HepG2 (cell line): ENCODE data around the gene IGF1. TPM values are rescaled to one million over a fixed set of nuclear protein-coding genes. Genes with fewer than 3 reads are reported as not detected.

ENCODE experiments used
- ATAC-seq: fragments of 200-7000 bp; cut with Tn5 transposase; 3 replicates; pipeline ENCODE4 v1.9.1; 2020; ENCODE audit warnings: mild to moderate bottlenecking, moderate library complexity
- BruUV-seq: library from RNA; stranded (reverse); fragments of 400-500 nt; replicated peaks from 2 replicates; lab custom pipeline; 2021; lab: Mats Ljungman, UMichigan
- CTCF ChIA-PET: fragments of 300-600 bp; formaldehyde crosslinking; extraction: SDS; loops from one replicate; lab custom pipeline; 2021; ENCODE audit warnings: low total read pairs, inconsistent platforms, low intra/inter-chr PET ratio; lab: Yijun Ruan, JAX
- POLR2A ChIA-PET: fragments of 350-600 bp; sonication (Branson Sonifier 250); formaldehyde crosslinking; loops from one replicate; lab custom pipeline; 2020; ENCODE audit warnings: antibody characterized with exemption, inconsistent platforms; lab: Yijun Ruan, JAX
- DNase-seq: peaks from one replicate; pipeline ENCODE4 v3.0.0-alpha.2; 2015; ENCODE audit warnings: low spot score
- FAIRE-seq: peaks from 3 replicates; lab custom pipeline; 2011; peaks lifted over from hg19 to GRCh38; lab: Jason Lieb, UNC
- H2AFZ ChIP-seq: one replicate; pipeline ENCODE4 v1.6.1; 2011; ENCODE audit warnings: low read length, inconsistent platforms
- H3K27ac ChIP-seq: fragments of 300-600 bp; 3 replicates; pipeline ENCODE4 v1.8.0; 2011; ENCODE audit warnings: mixed run types, mild to moderate bottlenecking, mixed read lengths, low read length, inconsistent platforms; ENCODE audit not compliant: insufficient read depth; ENCODE audit errors: extremely low read length
- H3K27me3 ChIP-seq, 2 experiments: fragments of 200-600 bp in 1 of 2; 2 replicates in 1 of 2; 3 replicates in 1 of 2; pipeline versions ENCODE4 v1.6.0 to v1.8.0; 2011; ENCODE audit warnings: low read length in 2 of 2, mild to moderate bottlenecking in 2 of 2, moderate library complexity in 2 of 2, inconsistent platforms in 1 of 2; ENCODE audit not compliant: insufficient read depth in 2 of 2, control insufficient read depth in 1 of 2
- H3K36me3 ChIP-seq, 2 experiments: fragments of 200-600 bp in 1 of 2; replicated peaks in 1 of 2; 2 replicates in 1 of 2; 3 replicates in 1 of 2; pipeline versions ENCODE4 v1.5.1 to v1.8.0; 2011; ENCODE audit warnings: low read length in 2 of 2, inconsistent platforms in 1 of 2; ENCODE audit not compliant: insufficient read depth in 2 of 2, control insufficient read depth in 1 of 2
- H3K4me1 ChIP-seq: 2 replicates; pipeline ENCODE4 v1.5.1; 2012; ENCODE audit warnings: low read length, inconsistent platforms; ENCODE audit not compliant: insufficient read depth
- H3K4me2 ChIP-seq: 2 replicates; pipeline ENCODE4 v1.6.0; 2011; ENCODE audit warnings: low read depth, low read length, inconsistent platforms
- H3K4me3 ChIP-seq, 3 experiments: fragments of 200-600 bp in 1 of 3; sonication (generic), shearing (Covaris generic) in 1 of 3; replicated peaks in 1 of 3; 2 replicates each; pipeline ENCODE4 v1.5.1; 2011 to 2016; ENCODE audit warnings: low read length in 3 of 3, inconsistent platforms in 2 of 3, low read depth in 2 of 3, mild to moderate bottlenecking in 2 of 3, control low read depth in 1 of 3, mixed read lengths in 1 of 3; ENCODE audit not compliant: insufficient read depth in 1 of 3
- H3K79me2 ChIP-seq: one replicate; pipeline ENCODE4 v1.6.1; 2011; ENCODE audit warnings: low read length, inconsistent platforms; ENCODE audit not compliant: insufficient read depth
- H3K9ac ChIP-seq: 2 replicates; pipeline ENCODE4 v1.6.0; 2011; ENCODE audit warnings: mild to moderate bottlenecking, low read depth, low read length, inconsistent platforms; ENCODE audit not compliant: insufficient read depth
- H3K9me3 ChIP-seq: 2 replicates; pipeline ENCODE4 v1.5.1; 2012; ENCODE audit warnings: mild to moderate bottlenecking, low read length
- H4K20me1 ChIP-seq: 2 replicates; pipeline ENCODE4 v1.6.0; 2011; ENCODE audit warnings: inconsistent platforms, mild to moderate bottlenecking, low read length, moderate library complexity; ENCODE audit not compliant: insufficient read depth
- AGO2 ChIP-seq: fragments of 200-400 bp; formaldehyde crosslinking; optimal IDR thresholded peaks from 2 replicates; pipeline ENCODE3; 2017; ENCODE audit warnings: mild to moderate bottlenecking, low read depth, low read length, moderate library complexity
- ATF7 ChIP-seq, 2 experiments: fragments of 450-650 bp in 1 of 2; sonication (generic) in 1 of 2; formaldehyde crosslinking in 1 of 2; IDR thresholded peaks; 2 replicates each; pipeline versions ENCODE4 v1.4.0 to v1.6.1; 2016 to 2020; ENCODE audit warnings: antibody characterized with exemption in 1 of 2, mild to moderate bottlenecking in 1 of 2, missing genetic modification reagents in 1 of 2
- ELF4 ChIP-seq: sonication (generic); formaldehyde crosslinking; IDR thresholded peaks from 2 replicates; pipeline ENCODE4 v1.5.0; 2020; ENCODE audit warnings: missing genetic modification reagents, mild to moderate bottlenecking, moderate library complexity, borderline replicate concordance
- FOXP4 ChIP-seq: sonication (generic); formaldehyde crosslinking; IDR thresholded peaks from 2 replicates; pipeline ENCODE4 v1.4.0; 2020; ENCODE audit warnings: missing genetic modification reagents
- GTF2F1 ChIP-seq: fragments of 150-350 bp; IDR thresholded peaks from 2 replicates; pipeline ENCODE4 v1.6.1; 2014; ENCODE audit warnings: low read length
- HCFC1 ChIP-seq: fragments of 150-350 bp; IDR thresholded peaks from 2 replicates; pipeline ENCODE4 v1.6.1; 2014; ENCODE audit warnings: low read depth, low read length
- KDM5A ChIP-seq: fragments of 200-600 bp; sonication (generic); IDR thresholded peaks from 2 replicates; pipeline ENCODE4 v1.7.0; 2018; ENCODE audit warnings: antibody characterized with exemption, mild to moderate bottlenecking, low read length, borderline replicate concordance
- MED8 ChIP-seq: sonication (generic); formaldehyde crosslinking; IDR thresholded peaks from 2 replicates; pipeline ENCODE4 v1.8.1; 2023; ENCODE audit warnings: mild to moderate bottlenecking, missing genetic modification reagents; ENCODE audit not compliant: insufficient replicate concordance
- RXRB ChIP-seq: IDR thresholded peaks from 2 replicates; pipeline ENCODE4 v1.6.1; 2016; ENCODE audit warnings: borderline replicate concordance, missing genetic modification reagents, missing compliant biosample characterization
- ZNF207 ChIP-seq: fragments of 450-650 bp; IDR thresholded peaks from 2 replicates; pipeline ENCODE4 v1.6.1; 2016; ENCODE audit warnings: antibody characterized with exemption, borderline replicate concordance
- ZNF34 ChIP-seq: sonication (generic); formaldehyde crosslinking; IDR thresholded peaks from 2 replicates; pipeline ENCODE4 v1.4.0; 2020; ENCODE audit warnings: mild to moderate bottlenecking, missing genetic modification reagents, borderline replicate concordance
- ZNF431 ChIP-seq: sonication (generic); formaldehyde crosslinking; IDR thresholded peaks from 2 replicates; pipeline ENCODE4 v1.9.0; 2022; ENCODE audit warnings: missing genetic modification reagents, low read depth, mild to moderate bottlenecking, borderline replicate concordance
- ZNF552 ChIP-seq: sonication (generic); formaldehyde crosslinking; IDR thresholded peaks from 2 replicates; pipeline ENCODE4 v1.9.0; 2022; ENCODE audit warnings: missing genetic modification reagents, mild to moderate bottlenecking, borderline replicate concordance
- ZNF740 ChIP-seq: sonication (generic); formaldehyde crosslinking; IDR thresholded peaks from 2 replicates; pipeline ENCODE4 v1.4.0; 2020; ENCODE audit warnings: missing genetic modification reagents
- ZNF766 ChIP-seq: sonication (generic); formaldehyde crosslinking; IDR thresholded peaks from 2 replicates; pipeline ENCODE4 v1.5.0; 2020; ENCODE audit warnings: missing genetic modification reagents, borderline replicate concordance
- WGBS: methylation state at CpG from one replicate; pipeline ENCODE4 v1.1.6; 2017; ENCODE audit warnings: low lambda C conversion rate; 5-methylcytosine and 5-hydroxymethylcytosine counted together
- in situ Hi-C: cut with HindIII; loops from 2 replicates; pipeline ENCODE4 v1.10.0; 2017; ENCODE audit warnings: low pct_unique_long_range_greater_than_20kb; ENCODE audit not compliant: extremely low pct_ligation_motif_present
- intact Hi-C: fragments of 100-400 bp; cut with micrococcal nuclease; formaldehyde crosslinking; loops from one replicate; pipeline ENCODE4 v1.10.0; 2022; ENCODE audit not compliant: unreplicated experiment
- polyA plus RNA-seq, 8 experiments: library from polyadenylated mRNA; depleted of rRNA in 3 of 8; stranded (reverse) in 7 of 8; unstranded in 1 of 8; fragments of >200 nt; fragmentation: Illumina TruSeq in 4 of 8; extraction: Trizol in 4 of 8; gene quantifications; 2 replicates each; pipeline versions ENCODE4 v1.2.1 to v1.2.3, GENCODE V29; 2011 to 2016; ENCODE audit warnings: low read depth in 4 of 8, missing spikeins in 1 of 8, mixed read lengths in 1 of 8; ENCODE audit not compliant: insufficient read depth in 1 of 8
- total RNA-seq, 5 experiments: library from RNA; depleted of rRNA; stranded (reverse); fragments of >200 nt; fragmentation: Illumina TruSeq; extraction: Trizol; gene quantifications; 2 replicates each; pipeline ENCODE4 v1.2.3, GENCODE V29; 2016; ENCODE audit warnings: low read depth in 1 of 5
- TF ChIP-seq, protein P1 (sequence below): IDR thresholded peaks from 2 replicates; pipeline ENCODE4 v1.6.1; 2016; ENCODE audit warnings: low read depth, missing genetic modification reagents, missing compliant biosample characterization

IGF1 gene
- total and polyA plus RNA-seq, 2 of the 13 experiments (the other 11 are each of a cell fraction or from before 2014, with no cell fraction given), result not detected

DNA sequence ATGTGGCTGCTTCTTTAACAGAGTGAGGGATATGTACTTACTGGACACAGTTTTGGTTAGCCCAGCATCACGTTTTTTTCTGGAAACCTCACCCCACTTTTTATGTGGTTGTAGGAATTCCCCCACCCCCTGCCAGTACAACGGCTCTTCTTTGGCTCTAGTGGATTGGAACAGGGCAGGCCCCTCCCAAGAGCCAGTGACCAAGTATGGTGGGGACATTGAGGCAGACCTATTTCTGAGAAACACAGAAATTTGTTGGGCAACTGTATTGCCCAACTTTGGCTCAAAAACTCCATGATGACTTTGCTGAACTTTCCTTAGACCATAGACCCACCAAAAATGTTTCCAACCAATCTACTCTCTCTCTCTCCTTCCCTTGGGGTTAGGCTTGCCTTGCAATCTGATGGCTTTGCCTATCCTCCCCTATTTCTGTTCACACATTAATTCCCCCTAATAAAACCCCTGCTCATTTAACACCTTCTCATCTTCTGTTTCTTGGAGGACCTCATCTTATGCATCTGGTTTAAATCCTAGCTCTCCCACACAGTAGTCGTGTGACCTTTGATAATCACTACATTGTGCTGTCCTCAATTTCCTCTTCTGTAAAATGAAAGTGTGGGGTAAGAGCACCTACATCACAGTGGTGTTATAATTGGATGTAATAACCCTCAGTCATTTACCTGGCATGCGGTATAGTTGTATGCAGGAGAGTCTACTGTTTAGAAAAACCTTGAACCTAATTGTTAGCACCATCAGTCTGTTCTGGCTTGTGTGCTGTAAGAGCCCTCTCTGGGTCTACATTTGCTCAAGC is 71.7 kb downstream of the IGF1 start:
- intact Hi-C loops (no loop called here), in situ Hi-C loops (no loop called here)
- H3K27ac ChIP-seq, result no peak overlapping the region
- no peak overlapping the region for H3K4me3 ChIP-seq
- WGBS, result 21% methylated on average over 4 of the region's 4 CpGs
- no peaks in the 10 kb centered on the region for H3K27me3 ChIP-seq
- no peak overlapping the region for H2AFZ ChIP-seq
- no peaks in the 10 kb centered on the region for H3K79me2 ChIP-seq
- BruUV-seq, result no TSS peak
- no peaks in the 10 kb centered on the region for H3K9me3 ChIP-seq
- CTCF ChIA-PET, result no interaction called here
- ATAC-seq (no peak), DNase-seq (no peak), FAIRE-seq (no peak)
- no peaks in the 10 kb centered on the region for H4K20me1 ChIP-seq
- H3K9ac ChIP-seq, result no peak overlapping the region
- H3K4me1 ChIP-seq, result no peaks in the 10 kb centered on the region
- H3K36me3 ChIP-seq, result no peaks in the 10 kb centered on the region
- POLR2A ChIA-PET, result no interaction called here
- H3K4me2 ChIP-seq, result no peak overlapping the region
- no peak for TF ChIP-seq ZNF766
- no peak for TF ChIP-seq ZNF431 (CRISPR knock-in tag)
- TF ChIP-seq KDM5A, result no peak
- TF ChIP-seq ZNF552, result no peak
- TF ChIP-seq GTF2F1, result no peak
- TF ChIP-seq ZNF207, result no peak
- TF ChIP-seq AGO2, result no peak
- TF ChIP-seq FOXP4 (CRISPR knock-in tag), result no peak
- no peak for TF ChIP-seq HCFC1
- no peak for TF ChIP-seq ZNF34 (CRISPR knock-in tag)
- TF ChIP-seq MED8 (CRISPR knock-in tag), result no peak
- no peak for TF ChIP-seq RXRB
- no peak for TF ChIP-seq ELF4 (CRISPR knock-in tag)
- no peak for TF ChIP-seq ZNF740 (CRISPR knock-in tag)
- no peak for TF ChIP-seq ATF7 (IDR thresholded peaks at IDR 0.05)
- no peak for TF ChIP-seq ATF7 (CRISPR knock-in tag; IDR thresholded peaks at IDR 0.05)
- TF ChIP-seq, protein P1, sequence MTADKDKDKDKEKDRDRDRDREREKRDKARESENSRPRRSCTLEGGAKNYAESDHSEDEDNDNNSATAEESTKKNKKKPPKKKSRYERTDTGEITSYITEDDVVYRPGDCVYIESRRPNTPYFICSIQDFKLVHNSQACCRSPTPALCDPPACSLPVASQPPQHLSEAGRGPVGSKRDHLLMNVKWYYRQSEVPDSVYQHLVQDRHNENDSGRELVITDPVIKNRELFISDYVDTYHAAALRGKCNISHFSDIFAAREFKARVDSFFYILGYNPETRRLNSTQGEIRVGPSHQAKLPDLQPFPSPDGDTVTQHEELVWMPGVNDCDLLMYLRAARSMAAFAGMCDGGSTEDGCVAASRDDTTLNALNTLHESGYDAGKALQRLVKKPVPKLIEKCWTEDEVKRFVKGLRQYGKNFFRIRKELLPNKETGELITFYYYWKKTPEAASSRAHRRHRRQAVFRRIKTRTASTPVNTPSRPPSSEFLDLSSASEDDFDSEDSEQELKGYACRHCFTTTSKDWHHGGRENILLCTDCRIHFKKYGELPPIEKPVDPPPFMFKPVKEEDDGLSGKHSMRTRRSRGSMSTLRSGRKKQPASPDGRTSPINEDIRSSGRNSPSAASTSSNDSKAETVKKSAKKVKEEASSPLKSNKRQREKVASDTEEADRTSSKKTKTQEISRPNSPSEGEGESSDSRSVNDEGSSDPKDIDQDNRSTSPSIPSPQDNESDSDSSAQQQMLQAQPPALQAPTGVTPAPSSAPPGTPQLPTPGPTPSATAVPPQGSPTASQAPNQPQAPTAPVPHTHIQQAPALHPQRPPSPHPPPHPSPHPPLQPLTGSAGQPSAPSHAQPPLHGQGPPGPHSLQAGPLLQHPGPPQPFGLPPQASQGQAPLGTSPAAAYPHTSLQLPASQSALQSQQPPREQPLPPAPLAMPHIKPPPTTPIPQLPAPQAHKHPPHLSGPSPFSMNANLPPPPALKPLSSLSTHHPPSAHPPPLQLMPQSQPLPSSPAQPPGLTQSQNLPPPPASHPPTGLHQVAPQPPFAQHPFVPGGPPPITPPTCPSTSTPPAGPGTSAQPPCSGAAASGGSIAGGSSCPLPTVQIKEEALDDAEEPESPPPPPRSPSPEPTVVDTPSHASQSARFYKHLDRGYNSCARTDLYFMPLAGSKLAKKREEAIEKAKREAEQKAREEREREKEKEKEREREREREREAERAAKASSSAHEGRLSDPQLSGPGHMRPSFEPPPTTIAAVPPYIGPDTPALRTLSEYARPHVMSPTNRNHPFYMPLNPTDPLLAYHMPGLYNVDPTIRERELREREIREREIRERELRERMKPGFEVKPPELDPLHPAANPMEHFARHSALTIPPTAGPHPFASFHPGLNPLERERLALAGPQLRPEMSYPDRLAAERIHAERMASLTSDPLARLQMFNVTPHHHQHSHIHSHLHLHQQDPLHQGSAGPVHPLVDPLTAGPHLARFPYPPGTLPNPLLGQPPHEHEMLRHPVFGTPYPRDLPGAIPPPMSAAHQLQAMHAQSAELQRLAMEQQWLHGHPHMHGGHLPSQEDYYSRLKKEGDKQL (CRISPR knock-in tag), result no peak
